GM18508 (cell line): ENCODE data around the gene EPYC.

Experiments
- ATAC-seq: cut with Tn5 transposase; IDR thresholded peaks from one replicate; pipeline ENCODE4 v1.9.1; 2021; ENCODE audit warnings: moderate number of reproducible peaks; ENCODE audit not compliant: insufficient read depth, unreplicated experiment

EPYC gene

DNA sequence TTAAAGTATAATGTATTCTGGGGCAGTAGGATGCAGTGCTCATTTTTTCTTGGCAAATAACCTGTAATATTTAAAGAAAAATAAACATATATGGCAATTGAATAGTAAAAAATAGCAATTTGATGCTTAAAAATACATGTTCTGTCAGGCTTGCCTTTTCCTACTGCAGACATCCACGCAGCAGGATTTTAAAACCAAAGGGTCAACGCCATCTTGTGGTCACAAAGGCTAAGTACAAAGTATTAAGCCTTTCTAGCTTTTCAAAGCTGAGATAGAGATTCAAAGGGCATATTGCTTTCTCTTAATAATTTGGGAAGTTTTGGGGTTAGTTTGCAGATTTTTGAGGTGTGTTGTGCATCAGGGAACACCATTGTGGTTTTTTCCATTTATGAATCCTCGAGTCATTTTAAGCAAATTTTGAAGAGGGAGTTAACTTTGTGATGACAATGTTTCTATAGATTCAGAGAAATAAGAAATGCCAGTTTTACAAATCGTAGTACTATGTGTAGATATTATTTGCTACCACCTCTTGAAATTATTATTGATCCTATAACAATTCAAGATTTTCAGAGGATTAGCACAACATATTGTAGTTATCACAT, 45.1 kb downstream of the EPYC start:
- peak; percentile 63 for ATAC-seq

- no peak for ATAC-seq
Measured at GRCh38 chr12:90959032-90959431, 45.7 kb downstream of the EPYC start.

DNA sequence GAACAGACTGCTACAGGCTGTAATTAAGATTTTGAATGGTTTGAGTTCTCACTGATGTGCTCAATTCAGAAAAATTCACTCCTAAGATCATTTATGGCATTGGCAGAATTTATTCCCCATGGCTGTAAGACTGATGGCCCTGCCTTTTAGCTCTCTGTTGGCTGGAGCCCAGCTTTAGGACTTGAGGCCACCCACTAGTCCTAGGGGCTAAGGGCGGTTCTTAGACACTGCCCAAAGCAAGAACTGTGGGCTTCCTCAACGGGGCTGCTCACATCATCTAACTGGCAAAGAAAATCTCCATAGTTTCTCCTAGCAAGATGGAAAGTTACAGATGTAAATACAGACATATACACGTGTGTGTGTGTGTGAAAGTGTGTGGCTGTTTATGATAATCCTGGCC, 46.4 kb downstream of the EPYC start:
- ATAC-seq, result no peak

DNA sequence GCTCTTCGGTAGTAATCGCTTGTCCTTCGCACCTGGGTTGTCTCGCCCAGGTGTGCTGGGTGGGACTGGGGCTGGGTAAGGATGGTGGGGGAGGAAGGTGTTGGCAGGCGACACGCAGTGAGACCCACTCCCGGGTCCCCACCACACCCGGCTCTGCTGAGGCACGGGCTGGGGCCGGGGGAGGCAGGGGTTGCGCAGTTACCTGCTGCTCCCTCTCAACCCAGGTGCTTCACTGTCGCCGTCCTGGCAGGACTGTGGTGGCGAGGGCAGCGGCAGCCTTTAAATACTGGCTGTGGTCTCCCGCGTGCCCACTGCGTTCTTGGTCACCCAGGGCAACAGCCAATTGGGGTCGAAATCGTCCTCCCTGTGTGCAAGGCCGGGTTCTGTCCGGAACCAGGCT, 49.9 kb downstream of the EPYC start, which contains the start of gene CCER1:
Gene CCER1 (minus strand): TSS at position 256 of the 400 bp plus-strand sequence. CDS start 434 bp downstream, outside the sequence.
- no peak for ATAC-seq

DNA sequence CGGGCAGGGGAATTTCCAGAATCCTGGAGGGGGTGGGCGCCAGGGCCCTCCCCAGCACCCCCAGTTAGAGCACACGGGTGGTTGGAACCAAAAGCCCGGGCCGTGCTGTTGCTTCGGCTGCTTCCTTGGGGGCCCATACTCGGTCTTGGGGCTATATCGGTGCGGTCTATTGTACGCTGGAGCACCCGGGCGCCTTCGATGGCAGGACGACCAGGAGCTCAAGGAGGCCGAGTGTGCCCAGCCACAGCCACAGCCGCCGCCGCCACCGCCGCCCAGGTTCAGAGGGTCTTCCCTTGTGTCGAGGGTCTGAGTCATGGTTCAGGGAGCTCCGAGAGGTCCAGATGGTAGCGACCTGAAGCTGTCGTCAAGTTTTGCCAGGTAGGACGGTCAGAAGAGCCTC, 50.3 kb downstream of the EPYC start:
- no peak for ATAC-seq

- no peak for ATAC-seq
Measured at GRCh38 chr12:90953956-90954421, 50.8 kb downstream of the EPYC start.

DNA sequence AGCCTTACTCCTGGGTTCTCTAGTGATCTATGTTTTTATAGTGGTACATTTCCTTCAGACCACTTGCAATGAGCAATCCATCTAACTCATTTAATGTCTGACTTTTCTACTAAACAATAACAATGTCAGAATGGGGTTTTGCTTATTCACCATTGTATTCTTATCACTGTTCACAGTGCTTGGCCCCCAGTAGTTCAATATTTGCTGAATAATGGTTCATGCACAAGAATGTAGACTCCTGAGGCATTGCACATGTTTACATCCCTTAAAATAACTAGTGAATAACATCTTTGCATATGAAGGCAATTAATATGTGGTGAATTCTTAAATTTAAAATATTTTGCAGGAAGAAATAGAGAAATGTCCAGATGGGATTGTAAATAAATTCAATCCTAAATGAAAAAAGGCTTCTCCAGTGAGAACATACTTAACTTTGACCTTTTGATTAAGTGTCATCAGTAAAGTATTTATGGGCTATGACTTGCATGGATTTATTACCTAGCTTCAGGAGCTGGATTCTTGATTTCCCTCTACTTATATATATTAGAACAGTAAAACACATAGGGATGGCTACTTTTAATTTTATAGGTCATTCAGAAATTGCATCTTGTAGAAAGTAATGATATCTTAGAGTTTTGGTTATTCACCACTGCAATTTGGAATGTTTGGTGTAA, 53.2 kb downstream of the EPYC start:
- ATAC-seq, result no peak

- ATAC-seq, result no peak
Measured at GRCh38 chr12:90947869-90948268, 56.9 kb downstream of the EPYC start.

- ATAC-seq, result peak; percentile 67
Measured at GRCh38 chr12:90945070-90945649, 59.6 kb downstream of the EPYC start.

GRCh38 chr12:90943255-90943654, 61.5 kb downstream of the EPYC start:
- ATAC-seq, result no peak

DNA sequence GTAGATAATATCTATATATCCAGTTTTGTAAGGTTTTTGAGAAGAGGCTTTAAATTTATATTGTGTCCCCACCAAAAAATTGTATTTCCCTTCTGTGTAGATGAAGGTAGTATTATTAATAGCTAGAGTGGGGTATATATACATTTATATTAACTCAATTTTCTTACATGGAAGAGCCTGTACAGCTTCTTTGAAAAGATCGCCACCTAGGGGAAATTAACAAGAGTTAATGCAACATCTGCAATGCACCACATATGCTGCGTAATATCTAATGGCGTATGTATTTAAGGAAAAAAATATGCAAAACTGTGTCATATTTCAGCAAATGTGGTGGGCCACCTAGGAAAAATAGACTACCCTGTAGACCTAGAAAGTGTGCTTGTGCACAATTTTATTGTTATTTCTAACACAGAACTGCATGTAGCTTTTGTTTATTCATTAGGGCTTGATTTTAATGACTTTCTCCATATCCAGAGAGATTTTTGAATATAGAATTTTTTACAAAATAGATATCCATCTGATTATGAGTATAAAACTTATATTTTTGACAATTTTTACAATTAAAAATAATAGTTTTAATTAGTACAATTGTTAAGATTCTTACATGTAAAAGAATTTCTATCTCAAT, 63.8 kb downstream of the EPYC start:
- peak; percentile 79 for ATAC-seq

- no peak for ATAC-seq
Measured at GRCh38 chr12:90939382-90939781, 65.4 kb downstream of the EPYC start.

GRCh38 chr12:90938451-90938850, 66.3 kb downstream of the EPYC start:
- no peak for ATAC-seq

GRCh38 chr12:90937651-90938050, 67.1 kb downstream of the EPYC start:
- no peak for ATAC-seq

- ATAC-seq, result no peak
Measured at GRCh38 chr12:90936230-90937005, 68.4 kb downstream of the EPYC start.

DNA sequence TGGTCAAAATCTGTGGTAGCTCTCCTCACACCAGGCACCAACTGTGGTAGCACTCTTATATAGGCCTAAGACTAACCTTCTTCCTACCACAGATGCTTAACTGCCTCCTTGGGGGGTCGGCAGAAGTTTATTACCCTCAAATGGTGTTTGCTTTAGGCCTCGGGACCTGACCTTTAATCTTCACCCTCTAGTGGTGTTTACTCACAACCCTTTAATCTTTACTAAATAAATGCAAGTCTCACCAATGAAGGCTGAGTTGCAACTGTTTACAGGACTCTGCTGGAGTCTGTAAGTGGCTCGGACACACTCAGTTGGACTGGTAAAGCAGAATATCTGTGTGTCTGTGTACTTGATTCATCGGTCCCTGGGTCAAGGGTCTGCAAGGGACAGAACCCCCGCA, 79.2 kb downstream of the EPYC start:
- ATAC-seq, result no peak

GRCh38 chr12:90924406-90924805, 80.4 kb downstream of the EPYC start:
- ATAC-seq, result no peak

GRCh38 chr12:90922145-90922627, 82.6 kb downstream of the EPYC start:
- ATAC-seq, result no peak

GRCh38 chr12:90921536-90921935, 83.2 kb downstream of the EPYC start:
- ATAC-seq, result no peak

DNA sequence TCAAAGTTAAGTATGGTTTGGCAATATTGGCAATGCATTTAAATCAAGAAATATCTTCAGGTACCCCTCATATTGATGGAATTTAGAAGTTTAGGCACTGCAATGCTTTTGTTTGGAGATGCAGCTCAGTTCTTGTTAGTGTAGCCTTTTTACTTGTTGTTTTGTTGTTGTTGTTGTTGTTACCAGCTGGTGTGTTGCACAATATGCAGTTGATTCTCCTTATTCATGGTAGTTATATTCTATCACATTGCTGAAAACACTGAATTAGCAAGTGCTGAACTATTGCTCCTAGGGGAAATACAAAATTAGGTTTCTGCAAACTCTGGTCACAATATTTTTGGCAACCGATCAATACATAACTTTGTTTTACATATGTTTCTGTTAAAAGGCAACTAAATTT, 84.5 kb downstream of the EPYC start:
- ATAC-seq, result no peak
